ENCODE measurements around the gene WFS1. TPM values are rescaled to one million over a fixed set of nuclear protein-coding genes. Genes with fewer than 3 reads are reported as not detected.

Gene WFS1
- total and polyA plus RNA-seq, 5 donors = 47.9 to 76.6 (median 58.4) TPM

DNA sequence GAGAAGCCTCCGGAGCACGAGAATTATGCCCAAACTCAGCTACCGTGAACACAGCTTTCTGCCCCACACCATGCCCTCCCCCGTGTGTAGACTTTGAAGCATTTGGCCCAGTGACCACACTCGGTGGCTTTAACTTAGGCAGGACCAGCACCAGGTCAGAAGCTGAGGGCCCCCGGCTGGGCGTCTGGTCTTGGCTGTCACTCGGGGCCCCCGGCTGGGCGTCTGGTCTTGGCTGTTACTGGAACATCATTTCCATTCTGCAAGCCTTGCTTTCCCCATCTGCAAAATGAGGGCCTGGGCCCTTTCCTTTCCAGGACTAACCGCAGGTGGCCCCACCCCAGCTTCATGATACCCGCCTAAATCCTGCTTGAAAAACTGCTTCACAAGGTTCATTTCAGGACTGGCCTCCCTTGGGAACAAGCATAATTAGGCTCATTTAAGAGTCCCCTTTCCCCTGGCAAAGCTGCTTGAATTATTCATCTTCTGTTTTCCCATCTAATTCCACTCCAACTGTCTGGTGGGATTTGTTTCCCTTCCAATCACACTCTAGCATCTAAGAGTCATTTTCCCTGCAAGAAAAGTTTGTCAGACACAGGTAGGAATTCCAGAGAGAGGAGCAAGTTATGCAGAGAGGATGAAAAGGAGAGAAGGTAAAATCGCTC is 82.5 kb downstream of the WFS1 start:
- intact Hi-C loops (cut with DNase I) = no loop called here
- no peak for ATAC-seq
- DNase-seq = peak in 1 of 3 donors; percentile 37
- Histone ChIP-seq H3K4me3 (ENCODE audit: low read length) (no peak overlapping the region), H3K27ac (ENCODE audit: low read length) (no peak overlapping the region), H3K9me3 (ENCODE audit: control insufficient read depth, low read length) (no peaks in the 10 kb centered on the region), H3K4me1 (ENCODE audit: control insufficient read depth, insufficient read depth, low read length) (no peaks in the 10 kb centered on the region), H3K27me3 (ENCODE audit: control insufficient read depth, insufficient read depth) (no peaks in the 10 kb centered on the region)
- 68% methylated on average over 13 of the region's 13 CpGs for WGBS

Other genes with a start within 250 kb of the WFS1 start
- under 1 TPM in 2 of 4 donors, not detected in 2; 0.20 to 0.28 TPM for gene JAKMIP1, start 69.3 kb upstream of the WFS1 start, total RNA-seq
- 0.07 TPM for gene JAKMIP1, start 69.3 kb upstream of the WFS1 start, polyA plus RNA-seq
- 1 to 10 TPM; 2.3 to 7.2 (median 4.7) TPM for gene PPP2R2C, start 202.8 kb downstream of the WFS1 start, total RNA-seq
- gene PPP2R2C, start 202.8 kb downstream of the WFS1 start, polyA plus RNA-seq = 2.8 TPM